RWPE2 (cell line): Measurements from ENCODE around the gene LDLRAD3.

Experiments
- ATAC-seq: fragments of 200-7000 bp; cut with Tn5 transposase; 3 replicates; pipeline ENCODE4 v1.9.1; 2021; ENCODE audit warnings: low read depth
- DNase-seq: peaks from one replicate; pipeline ENCODE4 v3.0.0-alpha.2; 2020; ENCODE audit warnings: low spot score
- H3K27ac ChIP-seq: fragments of 450-650 bp; 2 replicates; pipeline ENCODE4 v1.5.1; 2017; ENCODE audit warnings: mild to moderate bottlenecking; ENCODE audit not compliant: poor library complexity, severe bottlenecking
- H3K27me3 ChIP-seq: fragments of 250-450 bp; sonication (Bioruptor Pico); 2 replicates; pipeline ENCODE4 v1.5.1; 2021; ENCODE audit warnings: mild to moderate bottlenecking, moderate library complexity; ENCODE audit not compliant: insufficient read depth, poor library complexity, severe bottlenecking
- H3K36me3 ChIP-seq: fragments of 250-450 bp; sonication (Bioruptor Pico); 2 replicates; pipeline ENCODE4 v1.5.1; 2020; ENCODE audit warnings: low read depth, mild to moderate bottlenecking, moderate library complexity
- H3K4me1 ChIP-seq: fragments of 250-450 bp; sonication (Bioruptor Pico); 2 replicates; pipeline ENCODE4 v1.5.1; 2021; ENCODE audit warnings: mild to moderate bottlenecking, moderate library complexity; ENCODE audit not compliant: insufficient read depth, poor library complexity, severe bottlenecking
- H3K4me3 ChIP-seq: fragments of 250-450 bp; sonication (Bioruptor Pico); 2 replicates; pipeline ENCODE4 v1.5.1; 2021; ENCODE audit warnings: mild to moderate bottlenecking, moderate library complexity; ENCODE audit not compliant: severe bottlenecking
- H3K9me3 ChIP-seq: fragments of 250-450 bp; sonication (Bioruptor Pico); 2 replicates; pipeline ENCODE4 v1.5.1; 2021; ENCODE audit warnings: mild to moderate bottlenecking, moderate library complexity; ENCODE audit not compliant: severe bottlenecking
- CTCF ChIP-seq: fragments of 450-650 bp; IDR thresholded peaks from one replicate; pipeline ENCODE4 v1.5.1; 2017; ENCODE audit warnings: mild to moderate bottlenecking, moderate library complexity; ENCODE audit not compliant: poor library complexity, severe bottlenecking

LDLRAD3 gene

GRCh38 chr11:36013950-36014897, 70.4 kb downstream of the LDLRAD3 start:
- H3K27me3 ChIP-seq: no peaks in the 10 kb centered on the region
- H3K27ac ChIP-seq: peak overlapping the region; percentile 95
- ATAC-seq: no peak
- TF ChIP-seq CTCF: no peak
- H3K36me3 ChIP-seq: no peaks in the 10 kb centered on the region
- DNase-seq: no peak
- H3K4me3 ChIP-seq: no peak overlapping the region
- H3K9me3 ChIP-seq: no peaks in the 10 kb centered on the region
- H3K4me1 ChIP-seq: peaks cover 59% of the 10 kb centered on the region

GRCh38 chr11:36014898-36015665, 71.2 kb downstream of the LDLRAD3 start:
- no peak for TF ChIP-seq CTCF
- Histone ChIP-seq H3K4me1 (peaks cover 59% of the 10 kb centered on the region), H3K36me3 (no peaks in the 10 kb centered on the region), H3K27ac (no peak overlapping the region), H3K9me3 (no peaks in the 10 kb centered on the region), H3K4me3 (no peak overlapping the region), H3K27me3 (no peaks in the 10 kb centered on the region)
- DNase-seq (no peak), ATAC-seq (no peak)

- Histone ChIP-seq H3K36me3 (no peaks in the 10 kb centered on the region), H3K9me3 (no peaks in the 10 kb centered on the region), H3K27ac (no peak overlapping the region), H3K4me3 (no peak overlapping the region), H3K27me3 (no peaks in the 10 kb centered on the region), H3K4me1 (peaks cover 52% of the 10 kb centered on the region)
- no peak for DNase-seq
- no peak for ATAC-seq
- TF ChIP-seq CTCF: no peak
These were observed 71.9 kb downstream of the LDLRAD3 start for GRCh38 chr11:36015799-36016198.

GRCh38 chr11:36016263-36016662, 72.4 kb downstream of the LDLRAD3 start:
- H3K36me3 ChIP-seq: no peaks in the 10 kb centered on the region
- H3K27ac ChIP-seq: no peak overlapping the region
- no peak for DNase-seq
- H3K9me3 ChIP-seq: no peaks in the 10 kb centered on the region
- no peak for ATAC-seq
- no peaks in the 10 kb centered on the region for H3K27me3 ChIP-seq
- H3K4me1 ChIP-seq: peaks cover 47% of the 10 kb centered on the region
- no peak for TF ChIP-seq CTCF
- no peak overlapping the region for H3K4me3 ChIP-seq
